A673 (cell line): ENCODE measurements around the gene FBXL2. TPM values are rescaled to one million over a fixed set of nuclear protein-coding genes. Genes with fewer than 3 reads are reported as not detected.

Experiments used
- BruUV-seq: library from RNA; stranded (reverse); fragments of 400-500 nt; replicated peaks from 2 replicates; lab custom pipeline; 2021; lab: Mats Ljungman, UMichigan
- CTCF ChIA-PET: fragments of 300-600 bp; sonication (Branson Sonifier 250); formaldehyde crosslinking; loops from one replicate; lab custom pipeline; 2022; ENCODE audit warnings: antibody characterized with exemption; lab: Charles Lee
- POLR2A ChIA-PET: fragments of 300-600 bp; sonication (Branson Sonifier 250); formaldehyde crosslinking; loops from one replicate; lab custom pipeline; 2022; ENCODE audit warnings: antibody characterized with exemption; ENCODE audit not compliant: low non-redundant PET; lab: Charles Lee
- DNase-seq: peaks from one replicate; pipeline ENCODE4 v3.0.0-alpha.2; 2015; ENCODE audit warnings: low spot score
- H3K27ac ChIP-seq: fragments of 200-600 bp; sonication (generic); 2 replicates; pipeline ENCODE4 v1.5.1; 2016; ENCODE audit warnings: mixed run types, low read depth, mild to moderate bottlenecking, mixed read lengths, antibody characterized with exemption, low read length; ENCODE audit not compliant: poor library complexity, severe bottlenecking
- H3K27me3 ChIP-seq: fragments of 200-600 bp; sonication (generic); replicated peaks from 2 replicates; pipeline ENCODE4 v1.6.1; 2017; ENCODE audit warnings: mixed run types, low read depth, mild to moderate bottlenecking, mixed read lengths, antibody characterized with exemption, low read length; ENCODE audit not compliant: insufficient read depth, poor library complexity
- H3K36me3 ChIP-seq: fragments of 200-600 bp; sonication (generic); 2 replicates; pipeline ENCODE4 v1.6.1; 2016; ENCODE audit warnings: mixed run types, mild to moderate bottlenecking, mixed read lengths, antibody characterized with exemption, low read length; ENCODE audit not compliant: insufficient read depth, poor library complexity, severe bottlenecking
- H3K4me1 ChIP-seq: fragments of 200-600 bp; sonication (generic); 2 replicates; pipeline ENCODE4 v1.6.1; 2017; ENCODE audit warnings: mixed run types, mild to moderate bottlenecking, mixed read lengths, antibody characterized with exemption, low read length; ENCODE audit not compliant: insufficient read depth, poor library complexity, severe bottlenecking
- H3K4me3 ChIP-seq: fragments of 200-600 bp; sonication (generic); 2 replicates; pipeline ENCODE4 v1.5.1; 2016; ENCODE audit warnings: low read depth, mixed run types, mild to moderate bottlenecking, mixed read lengths, low read length; ENCODE audit not compliant: poor library complexity, severe bottlenecking
- H3K9me3 ChIP-seq: fragments of 200-600 bp; sonication (generic); 2 replicates; pipeline ENCODE4 v1.6.1; 2016; ENCODE audit warnings: mixed run types, low read depth, mild to moderate bottlenecking, mixed read lengths, antibody characterized with exemption, low read length; ENCODE audit not compliant: poor library complexity, severe bottlenecking
- CTCF ChIP-seq: fragments of 300-800, 200-600 bp; sonication (generic); conservative IDR thresholded peaks from 2 replicates; pipeline ENCODE4 v1.5.1; 2017; ENCODE audit warnings: low read depth, mild to moderate bottlenecking, antibody characterized with exemption, low read length, moderate library complexity, mixed read lengths
- EZH2 ChIP-seq: fragments of 200-600 bp; sonication (generic); IDR thresholded peaks from 2 replicates; pipeline ENCODE4 v1.6.1; 2017; ENCODE audit warnings: borderline replicate concordance, low read depth, mild to moderate bottlenecking, mixed read lengths, antibody characterized with exemption, low read length; ENCODE audit not compliant: poor library complexity, severe bottlenecking
- intact Hi-C: fragments of 100-400 bp; cut with micrococcal nuclease; formaldehyde crosslinking; loops from one replicate; pipeline ENCODE4 v1.10.0; 2022; ENCODE audit not compliant: unreplicated experiment
- total RNA-seq: library from RNA; stranded (reverse); gene quantifications from 2 replicates; pipeline ENCODE4 v1.2.3, GENCODE V29; 2021

The FBXL2 gene
- total RNA-seq, 1 experiment from 2014 or later = 7.8 TPM

- no TSS peak for BruUV-seq
- H3K9me3 ChIP-seq = no peaks in the 10 kb centered on the region
- peaks cover 63% of the 10 kb centered on the region for H3K36me3 ChIP-seq
- CTCF ChIA-PET = no interaction called here
- H3K4me3 ChIP-seq = no peak overlapping the region
- intact Hi-C loops = no loop called here
- H3K4me1 ChIP-seq = peaks cover 9% of the 10 kb centered on the region
- no peak for TF ChIP-seq CTCF
- no peak for TF ChIP-seq EZH2
- no peak overlapping the region for H3K27ac ChIP-seq
- POLR2A ChIA-PET = no interaction called here
- DNase-seq = no peak
- no peaks in the 10 kb centered on the region for H3K27me3 ChIP-seq
Measured at GRCh38 chr3:33391255-33391995, 114.2 kb downstream of the FBXL2 start.

- no peaks in the 10 kb centered on the region for H3K9me3 ChIP-seq
- no peak overlapping the region for H3K4me3 ChIP-seq
- CTCF ChIA-PET = no interaction called here
- peaks cover 65% of the 10 kb centered on the region for H3K36me3 ChIP-seq
- TF ChIP-seq EZH2 (no peak), CTCF (no peak)
- intact Hi-C loops = no loop called here
- H3K27me3 ChIP-seq = no peaks in the 10 kb centered on the region
- H3K4me1 ChIP-seq = peaks cover 9% of the 10 kb centered on the region
- POLR2A ChIA-PET = no interaction called here
- no TSS peak for BruUV-seq
- H3K27ac ChIP-seq = no peak overlapping the region
- no peak for DNase-seq
Measured at GRCh38 chr3:33392144-33392543, 114.9 kb downstream of the FBXL2 start.

- intact Hi-C loops = no loop called here
- DNase-seq = peak; percentile 15
- no TSS peak for BruUV-seq
- no peaks in the 10 kb centered on the region for H3K27me3 ChIP-seq
- POLR2A ChIA-PET = no interaction called here
- TF ChIP-seq CTCF (no peak), EZH2 (no peak)
- H3K4me3 ChIP-seq = no peak overlapping the region
- CTCF ChIA-PET = no interaction called here
- H3K36me3 ChIP-seq = peaks cover 70% of the 10 kb centered on the region
- peaks cover 9% of the 10 kb centered on the region for H3K4me1 ChIP-seq
- H3K9me3 ChIP-seq = no peaks in the 10 kb centered on the region
- H3K27ac ChIP-seq = no peak overlapping the region
Measured at GRCh38 chr3:33392703-33393125, 115.5 kb downstream of the FBXL2 start.
